H1 (cell line): ENCODE data around the gene DAPK3. TPM values are rescaled to one million over a fixed set of nuclear protein-coding genes. Genes with fewer than 3 reads are reported as not detected.
A peak's percentile ranks its signal among the peaks of the same experiment; 100 is the strongest.

Source experiments
- CTCF ChIA-PET: fragments of 300-600 bp; sonication (Branson Sonifier 250); formaldehyde crosslinking; loops from one replicate; lab custom pipeline; 2021; ENCODE audit not compliant: partially characterized antibody; lab: Charles Lee
- POLR2A ChIA-PET: fragments of 300-600 bp; sonication (Branson Sonifier 250); formaldehyde crosslinking; loops from one replicate; lab custom pipeline; 2021; ENCODE audit warnings: inconsistent platforms; ENCODE audit not compliant: partially characterized antibody; lab: Charles Lee
- DNase-seq, 2 experiments: peaks; one replicate each; pipeline versions ENCODE4 v3.0.0 to v3.0.0-alpha.2; 2010 to 2022; ENCODE audit warnings: low spot score in 2 of 2, low read depth in 1 of 2, mixed read lengths in 1 of 2
- FAIRE-seq: peaks from 2 replicates; lab custom pipeline; 2011; peaks lifted over from hg19 to GRCh38; lab: Jason Lieb, UNC
- H2AFZ ChIP-seq: 2 replicates; pipeline ENCODE4 v1.8.1; 2012; ENCODE audit warnings: low read length, inconsistent platforms
- H2AK5ac ChIP-seq: 2 replicates; pipeline ENCODE4 v1.6.1; 2013; ENCODE audit warnings: low read depth, low read length
- H2BK120ac ChIP-seq: replicated peaks from 2 replicates; pipeline ENCODE3; 2013; ENCODE audit warnings: low read depth, low read length, inconsistent platforms
- H2BK12ac ChIP-seq: 2 replicates; pipeline ENCODE4 v1.6.1; 2013; ENCODE audit warnings: low read depth, low read length
- H2BK15ac ChIP-seq: 2 replicates; pipeline ENCODE4 v1.6.1; 2013; ENCODE audit warnings: low read length
- H2BK20ac ChIP-seq: 2 replicates; pipeline ENCODE4 v1.6.1; 2013; ENCODE audit warnings: low read length
- H2BK5ac ChIP-seq: 2 replicates; pipeline ENCODE4 v1.6.1; 2013; ENCODE audit warnings: low read depth, low read length
- H3K14ac ChIP-seq: 2 replicates; pipeline ENCODE4 v1.6.1; 2013; ENCODE audit warnings: inconsistent platforms; ENCODE audit not compliant: insufficient read length
- H3K18ac ChIP-seq: 2 replicates; pipeline ENCODE4 v1.6.1; 2013; ENCODE audit warnings: low read length; ENCODE audit errors: extremely low read depth
- H3K23ac ChIP-seq: 2 replicates; pipeline ENCODE4 v1.6.1; 2013; ENCODE audit warnings: inconsistent platforms; ENCODE audit not compliant: insufficient read length
- H3K23me2 ChIP-seq: 2 replicates; pipeline ENCODE4 v1.6.1; 2013; ENCODE audit warnings: low read depth, low read length
- H3K27ac ChIP-seq: 2 replicates; pipeline ENCODE4 v1.6.1; 2011; ENCODE audit warnings: low read depth, low read length, inconsistent platforms
- H3K27me3 ChIP-seq, 4 experiments: replicated peaks in 1 of 4; 1 replicate in 1 of 4; 2 replicates in 3 of 4; pipeline versions ENCODE4 v1.6.1 to v1.8.1; 2011 to 2013; ENCODE audit warnings: low read length in 3 of 4, mild to moderate bottlenecking in 3 of 4, inconsistent platforms in 2 of 4, mixed read lengths in 2 of 4, moderate library complexity in 1 of 4; ENCODE audit not compliant: control insufficient read depth in 3 of 4, insufficient read depth in 3 of 4; ENCODE audit errors: extremely low read depth in 1 of 4
- H3K36me3 ChIP-seq, 4 experiments: 2 replicates each; pipeline versions ENCODE4 v1.6.1 to v1.8.1; 2011 to 2013; ENCODE audit warnings: mild to moderate bottlenecking in 4 of 4, low read length in 3 of 4, moderate library complexity in 2 of 4, control low read depth in 1 of 4, inconsistent platforms in 1 of 4; ENCODE audit not compliant: insufficient read depth in 4 of 4, control insufficient read depth in 2 of 4
- H3K4ac ChIP-seq: replicated peaks from 2 replicates; pipeline ENCODE3; 2013; ENCODE audit warnings: low read length, low read depth, mixed read lengths, inconsistent platforms; ENCODE audit not compliant: insufficient read length
- H3K4me1 ChIP-seq, 4 experiments: replicated peaks in 1 of 4; 1 replicate in 1 of 4; 2 replicates in 3 of 4; pipeline versions ENCODE4 v1.6.1 to v1.8.1; 2011 to 2013; ENCODE audit warnings: low read length in 3 of 4, inconsistent platforms in 2 of 4, mixed read lengths in 1 of 4; ENCODE audit not compliant: insufficient read depth in 4 of 4, control insufficient read depth in 3 of 4
- H3K4me2 ChIP-seq, 2 experiments: 2 replicates each; pipeline versions ENCODE4 v1.6.1 to v1.8.1; 2011 to 2013; ENCODE audit warnings: low read depth in 2 of 2, low read length in 2 of 2, control low read depth in 1 of 2, inconsistent platforms in 1 of 2, mild to moderate bottlenecking in 1 of 2; ENCODE audit not compliant: insufficient read depth in 1 of 2
- H3K4me3 ChIP-seq, 4 experiments: fragments of 200-600, 300-600 bp in 1 of 4; sonication (generic), shearing (Covaris generic), sonication (Bioruptor Twin) in 1 of 4; 2 replicates each; pipeline versions ENCODE4 v1.5.1 to v1.8.1; 2011 to 2016; ENCODE audit warnings: low read length in 4 of 4, low read depth in 3 of 4, control low read depth in 2 of 4, inconsistent platforms in 2 of 4, mild to moderate bottlenecking in 2 of 4, mixed read lengths in 1 of 4, moderate library complexity in 1 of 4; ENCODE audit not compliant: insufficient read depth in 2 of 4; ENCODE audit errors: extremely low read depth in 1 of 4
- H3K56ac ChIP-seq: replicated peaks from 2 replicates; pipeline ENCODE3; 2013; ENCODE audit warnings: low read depth, mild to moderate bottlenecking, mixed read lengths, low read length, inconsistent platforms; ENCODE audit not compliant: insufficient read length
- H3K79me1 ChIP-seq: 2 replicates; pipeline ENCODE4 v1.6.1; 2013; ENCODE audit warnings: low read depth, low read length, control low read depth
- H3K79me2 ChIP-seq, 2 experiments: 2 replicates each; pipeline versions ENCODE4 v1.6.1 to v1.8.1; 2012 to 2013; ENCODE audit warnings: low read length in 2 of 2, mild to moderate bottlenecking in 2 of 2, inconsistent platforms in 1 of 2; ENCODE audit not compliant: insufficient read depth in 2 of 2, control insufficient read depth in 1 of 2
- H3K9ac ChIP-seq, 4 experiments: replicated peaks in 1 of 4; 1 replicate in 1 of 4; 2 replicates in 3 of 4; pipeline versions ENCODE4 v1.6.1 to v1.8.1; 2011 to 2013; ENCODE audit warnings: low read depth in 3 of 4, low read length in 3 of 4, control low read depth in 2 of 4, mild to moderate bottlenecking in 2 of 4, moderate library complexity in 2 of 4, inconsistent platforms in 1 of 4; ENCODE audit errors: extremely low read depth in 1 of 4
- H3K9me3 ChIP-seq, 2 experiments: 2 replicates each; pipeline versions ENCODE4 v1.6.1 to v1.8.1; 2012 to 2013; ENCODE audit warnings: mild to moderate bottlenecking in 2 of 2, moderate library complexity in 2 of 2, control low read depth in 1 of 2, inconsistent platforms in 1 of 2, low read depth in 1 of 2, low read length in 1 of 2, mixed read lengths in 1 of 2; ENCODE audit not compliant: insufficient read depth in 2 of 2
- H4K20me1 ChIP-seq, 2 experiments: replicated peaks in 1 of 2; 2 replicates each; pipeline versions ENCODE3 to v1.8.1; 2011 to 2013; ENCODE audit warnings: inconsistent platforms in 2 of 2, low read length in 2 of 2, mild to moderate bottlenecking in 1 of 2; ENCODE audit not compliant: insufficient read depth in 2 of 2, control insufficient read depth in 1 of 2
- H4K5ac ChIP-seq: 2 replicates; pipeline ENCODE4 v1.6.1; 2013; ENCODE audit warnings: low read length, low read depth, mixed read lengths, inconsistent platforms; ENCODE audit not compliant: insufficient read length
- H4K8ac ChIP-seq: 2 replicates; pipeline ENCODE4 v1.8.0; 2013; ENCODE audit warnings: mild to moderate bottlenecking, moderate library complexity, low read length, inconsistent platforms; ENCODE audit not compliant: insufficient read depth; ENCODE audit errors: extremely low read depth
- H4K91ac ChIP-seq: replicated peaks from 2 replicates; pipeline ENCODE3; 2013; ENCODE audit warnings: low read length, mixed read lengths, inconsistent platforms; ENCODE audit not compliant: insufficient read length
- ASH2L ChIP-seq: fragments of 200-600, 300-600 bp; sonication (generic); IDR thresholded peaks from one replicate; pipeline ENCODE4 v1.7.1; 2017; ENCODE audit warnings: low read length
- BCL11A ChIP-seq, 2 experiments: IDR thresholded peaks; one replicate each; pipeline ENCODE4 v1.6.1; 2011; ENCODE audit warnings: low read depth in 2 of 2, low read length in 2 of 2, mild to moderate bottlenecking in 2 of 2
- BRCA1 ChIP-seq: IDR thresholded peaks from 2 replicates; pipeline ENCODE4 v1.6.1; 2012; ENCODE audit warnings: low read depth, low read length, improper control_type of control experiment
- CBX8 ChIP-seq: fragments of 300-800, 300-1000 bp; sonication (generic); IDR thresholded peaks from 2 replicates; pipeline ENCODE4 v1.7.1; 2016; ENCODE audit warnings: low read depth, low read length, borderline replicate concordance
- CTCF ChIP-seq, 3 experiments: IDR thresholded peaks; 1 replicate in 2 of 3; 2 replicates in 1 of 3; pipeline versions ENCODE4 v1.5.1 to v1.6.1; 2011; ENCODE audit warnings: low read length in 3 of 3, mild to moderate bottlenecking in 3 of 3, inconsistent platforms in 2 of 3, low read depth in 1 of 3, moderate library complexity in 1 of 3; ENCODE audit not compliant: insufficient read depth in 1 of 3; ENCODE audit errors: control extremely low read depth in 1 of 3
- EGR1 ChIP-seq: IDR thresholded peaks from 2 replicates; pipeline ENCODE4 v1.6.1; 2011; ENCODE audit warnings: low read depth, low read length, borderline replicate concordance
- RAD21 ChIP-seq, 2 experiments: IDR thresholded peaks in 1 of 2; conservative IDR thresholded peaks in 1 of 2; 2 replicates each; pipeline ENCODE4 v1.6.1; 2011; ENCODE audit warnings: low read depth in 2 of 2, low read length in 2 of 2, improper control_type of control experiment in 1 of 2, inconsistent platforms in 1 of 2, mild to moderate bottlenecking in 1 of 2, moderate library complexity in 1 of 2
- TBP ChIP-seq: IDR thresholded peaks from 2 replicates; pipeline ENCODE4 v1.6.1; 2011; ENCODE audit warnings: low read depth, low read length, improper control_type of control experiment
- WGBS, 2 experiments: shearing (Covaris generic) in 1 of 2; methylation state at CpG; one replicate each; pipeline versions ENCODE4 v1.1.6 to v1.1.7; 2013 to 2015; ENCODE audit warnings: low lambda C conversion rate in 2 of 2, mixed read lengths in 2 of 2, inconsistent platforms in 1 of 2, low coverage in 1 of 2, missing lambda C conversion rate in 1 of 2; ENCODE audit not compliant: insufficient replicate concordance in 2 of 2, insufficient coverage in 1 of 2, insufficient read length in 1 of 2; ENCODE audit errors: extremely low coverage in 1 of 2, missing lambda C conversion rate in 1 of 2; 5-methylcytosine and 5-hydroxymethylcytosine counted together
- polyA plus RNA-seq, 7 experiments: library from polyadenylated mRNA; depleted of rRNA in 3 of 7; stranded (reverse) in 5 of 7; unstranded in 2 of 7; fragments of >200 nt in 5 of 7; fragments of 200-250 nt in 2 of 7; gene quantifications; 1 replicate in 5 of 7; 2 replicates in 1 of 7; 4 replicates in 1 of 7; pipeline versions ENCODE4 v1.2.1 to v1.2.3, GENCODE V29; 2011 to 2013; ENCODE audit warnings: missing spikeins in 2 of 7, mixed read lengths in 2 of 7
- total RNA-seq: library from RNA; stranded (reverse); fragmentation: NEBNext Ultra II Directional; extraction: Animal tissue kit (Norgen Biotek cat#: 25700); gene quantifications from 2 replicates; pipeline ENCODE4 v1.2.1, GENCODE V29; 2021

The DAPK3 gene
- total and polyA plus RNA-seq, 2 of the 8 experiments (the other 6 are each of a cell fraction or from before 2014, with no cell fraction given), result 53.2 to 78.1 TPM

- Histone ChIP-seq H3K4me2 (peak overlapping the region; percentile 77 to 97), H2BK5ac (no peak overlapping the region), H4K5ac (peak overlapping the region; percentile 75), H3K36me3 (peaks cover 12 to 19% (median 15%) of the 10 kb centered on the region in 4 experiments), H3K79me1 (peaks cover 7% of the 10 kb centered on the region; the same call in 1 of the 2 replicates), H3K4me3 (peak overlapping the region in 3 of 4 experiments; percentile 36 to 79 (median 39); a peak in 7 of 8 replicates), H3K4me1 (peaks cover 2 to 13% (median 9%) of the 10 kb centered on the region in 4 experiments), H2BK15ac (no peak overlapping the region), H3K9me3 (no peaks in the 10 kb centered on the region), H2AK5ac (no peak overlapping the region), H3K23me2 (peaks cover 8% of the 10 kb centered on the region), H3K27me3 (no peaks in the 10 kb centered on the region), H3K56ac (no peak overlapping the region), H2BK120ac (no peak overlapping the region), H4K20me1 (peaks cover 21 to 22% of the 10 kb centered on the region in 2 experiments), H2BK20ac (no peak overlapping the region), H4K8ac (no peak overlapping the region), H2BK12ac (no peak overlapping the region), H3K79me2 (peaks cover 16 to 25% of the 10 kb centered on the region in 2 experiments), H4K91ac (no peak overlapping the region), H2AFZ (peak overlapping the region; percentile 48; the same call in 1 of the 2 replicates), H3K14ac (no peak overlapping the region), H3K9ac (no peak overlapping the region), H3K27ac (no peak overlapping the region), H3K4ac (no peak overlapping the region), H3K23ac (no peak overlapping the region), H3K18ac (0 out of 2 replicates have a peak overlapping the region, but pooled peaks have one; percentile 51)
- no peak for FAIRE-seq
- POLR2A ChIA-PET, result interaction anchor here (0.5 to 5.1 kb wide), 13 partner anchors 10 to 483 kb away, joined by 3 to 46 read pairs (median 4); partner anchors contain the start of genes ATCAY, DAPK3, NMRK2 and RAX2
- CTCF ChIA-PET, result interaction anchor here (0.6 to 3.7 kb wide), 28 partner anchors 9 to 1985 kb away, joined by 3 to 21 read pairs (median 3); partner anchors contain the start of genes DAPK3 and PIAS4
- 20% methylated on average over 27 of the region's 30 CpGs; no CpG with 5 or more reads in 1 of the 2 experiments for WGBS, 2 experiments
- peak in 1 of 2 experiments; percentile 87 for DNase-seq
- no peak for TF ChIP-seq BCL11A (IDR thresholded peaks at IDR 0.05; ENCODE audit: low read depth in 2 of 2, low read length in 2 of 2)
- TF ChIP-seq ASH2L, result no peak
- TF ChIP-seq CBX8, result no peak
- 0 out of 2 replicates have a peak, but pooled peaks have one; percentile 16 for TF ChIP-seq TBP
- no peak for TF ChIP-seq BRCA1
- no peak for TF ChIP-seq EGR1
- peak; percentile 25 to 37 for TF ChIP-seq RAD21 (IDR thresholded peaks at IDR 0.05 in 1 of 2, conservative IDR thresholded peaks at IDR 0.05 in 1 of 2; ENCODE audit: low read depth in 2 of 2, low read length in 2 of 2)
- peak; percentile 69 to 77 (median 76) for TF ChIP-seq CTCF (IDR thresholded peaks at IDR 0.05; ENCODE audit: control extremely low read depth in 1 of 3, insufficient read depth in 1 of 3, low read depth in 1 of 3, low read length in 3 of 3)
Measured at GRCh38 chr19:3987619-3988371, 16.9 kb upstream of the DAPK3 start.
